Mesothelial cell of epicardium (in vitro differentiated cells): ENCODE measurements around the gene FTO. TPM values are rescaled to one million over a fixed set of nuclear protein-coding genes. Genes with fewer than 3 reads are reported as not detected.

Source experiments
- DNase-seq, 2 experiments: peaks; one replicate each; pipeline ENCODE4 v3.0.0; 2021; ENCODE audit warnings: low spot score in 2 of 2; ENCODE audit not compliant: unreplicated experiment in 2 of 2
- H3K27ac Mint-ChIP-seq: 2 replicates; pipeline ENCODE4 v1.8.0; 2021; ENCODE audit warnings: mixed read lengths
- H3K27me3 Mint-ChIP-seq: 2 replicates; pipeline ENCODE4 v1.8.0; 2021; ENCODE audit warnings: low read depth, mixed read lengths
- H3K36me3 Mint-ChIP-seq: 2 replicates; pipeline ENCODE4 v1.8.0; 2021; ENCODE audit warnings: mixed read lengths
- H3K4me1 Mint-ChIP-seq: 2 replicates; pipeline ENCODE4 v1.8.0; 2021; ENCODE audit warnings: mixed read lengths
- H3K4me3 Mint-ChIP-seq: 2 replicates; pipeline ENCODE4 v1.8.0; 2021; ENCODE audit warnings: mild to moderate bottlenecking, moderate library complexity, mixed read lengths
- H3K9me3 Mint-ChIP-seq: 2 replicates; pipeline ENCODE4 v1.8.0; 2021; ENCODE audit warnings: mixed read lengths
- total RNA-seq: library from RNA; stranded (reverse); gene quantifications from 3 replicates; pipeline ENCODE4 v1.2.1, GENCODE V29; 2021
- TF ChIP-seq, protein P1 (sequence below): fragments of 200-600 bp; sonication (generic); IDR thresholded peaks from one replicate; pipeline ENCODE4 v1.5.0; 2021; ENCODE audit warnings: antibody characterized with exemption; ENCODE audit not compliant: unreplicated experiment

Gene FTO
- total RNA-seq, 1 donor from 2014 or later, result 103 TPM

DNA sequence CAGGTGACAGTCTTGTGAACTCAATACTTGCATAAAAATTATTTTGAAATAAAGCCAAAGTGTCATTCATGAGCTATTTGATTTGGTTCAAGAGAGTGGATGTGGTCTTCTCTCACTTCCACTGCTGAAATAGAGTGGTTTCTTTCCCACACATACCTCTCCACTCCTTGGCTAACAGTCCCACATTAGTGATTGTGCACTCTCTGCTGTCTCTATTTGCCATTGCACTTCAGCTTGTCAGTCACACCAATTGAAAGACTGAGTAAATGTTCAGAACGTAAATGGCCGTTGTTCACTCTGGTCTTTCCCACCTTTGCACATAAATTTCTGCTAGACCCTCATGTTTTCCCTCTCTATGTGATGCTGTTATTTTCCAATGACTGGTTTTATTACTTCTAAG lies 197.5 kb downstream of the FTO start:
- H3K27ac Mint-ChIP-seq, result no peak overlapping the region
- peaks cover 3% of the 10 kb centered on the region for H3K9me3 Mint-ChIP-seq
- peaks cover 40% of the 10 kb centered on the region for H3K4me1 Mint-ChIP-seq
- DNase-seq, result no peak
- no peaks in the 10 kb centered on the region for H3K27me3 Mint-ChIP-seq
- peaks cover 13% of the 10 kb centered on the region for H3K36me3 Mint-ChIP-seq
- H3K4me3 Mint-ChIP-seq, result no peak overlapping the region
- TF ChIP-seq, protein P1, sequence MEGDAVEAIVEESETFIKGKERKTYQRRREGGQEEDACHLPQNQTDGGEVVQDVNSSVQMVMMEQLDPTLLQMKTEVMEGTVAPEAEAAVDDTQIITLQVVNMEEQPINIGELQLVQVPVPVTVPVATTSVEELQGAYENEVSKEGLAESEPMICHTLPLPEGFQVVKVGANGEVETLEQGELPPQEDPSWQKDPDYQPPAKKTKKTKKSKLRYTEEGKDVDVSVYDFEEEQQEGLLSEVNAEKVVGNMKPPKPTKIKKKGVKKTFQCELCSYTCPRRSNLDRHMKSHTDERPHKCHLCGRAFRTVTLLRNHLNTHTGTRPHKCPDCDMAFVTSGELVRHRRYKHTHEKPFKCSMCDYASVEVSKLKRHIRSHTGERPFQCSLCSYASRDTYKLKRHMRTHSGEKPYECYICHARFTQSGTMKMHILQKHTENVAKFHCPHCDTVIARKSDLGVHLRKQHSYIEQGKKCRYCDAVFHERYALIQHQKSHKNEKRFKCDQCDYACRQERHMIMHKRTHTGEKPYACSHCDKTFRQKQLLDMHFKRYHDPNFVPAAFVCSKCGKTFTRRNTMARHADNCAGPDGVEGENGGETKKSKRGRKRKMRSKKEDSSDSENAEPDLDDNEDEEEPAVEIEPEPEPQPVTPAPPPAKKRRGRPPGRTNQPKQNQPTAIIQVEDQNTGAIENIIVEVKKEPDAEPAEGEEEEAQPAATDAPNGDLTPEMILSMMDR, result no peak

GRCh38 chr16:53904533-53904932 lies 200.6 kb downstream of the FTO start:
- H3K36me3 Mint-ChIP-seq, result peaks cover 13% of the 10 kb centered on the region
- DNase-seq, result no peak

GRCh38 chr16:53905028-53905427 lies 201.1 kb downstream of the FTO start:
- no peak for DNase-seq
- Mint-ChIP-seq H3K27ac (no peak overlapping the region), H3K4me3 (no peak overlapping the region), H3K9me3 (peaks cover 3% of the 10 kb centered on the region), H3K27me3 (no peaks in the 10 kb centered on the region), H3K36me3 (peaks cover 13% of the 10 kb centered on the region), H3K4me1 (peaks cover 18% of the 10 kb centered on the region)
- TF ChIP-seq, protein P1, result no peak

More at GRCh38 chr16:53904533-53904932, 200.6 kb downstream of the FTO start:
- Mint-ChIP-seq H3K9me3 (peaks cover 3% of the 10 kb centered on the region), H3K4me1 (peaks cover 23% of the 10 kb centered on the region), H3K4me3 (no peak overlapping the region), H3K27ac (no peak overlapping the region), H3K27me3 (no peaks in the 10 kb centered on the region)
- TF ChIP-seq, protein P1, result no peak

DNA sequence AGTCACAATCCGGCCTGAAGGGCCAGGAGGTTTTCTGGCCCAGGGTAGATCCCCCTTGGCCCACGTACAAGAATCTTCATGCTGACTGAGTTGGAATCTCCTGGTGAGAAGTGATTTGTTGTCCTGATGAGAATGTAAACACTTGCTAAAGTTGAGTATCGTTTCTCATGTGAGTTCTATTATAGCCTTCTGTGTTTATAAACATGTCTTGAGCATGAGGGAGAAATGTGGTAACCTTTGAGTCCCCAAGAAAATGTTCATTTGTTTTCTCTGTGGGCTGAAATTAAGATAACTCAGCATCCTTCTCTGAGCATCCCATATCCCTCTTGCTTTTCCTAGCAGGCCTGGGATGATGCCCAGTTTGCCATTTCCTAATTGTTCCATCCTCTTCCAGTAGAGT lies 204.8 kb downstream of the FTO start:
- peaks cover 32% of the 10 kb centered on the region for H3K4me1 Mint-ChIP-seq
- H3K36me3 Mint-ChIP-seq, result peaks cover 6% of the 10 kb centered on the region
- TF ChIP-seq, protein P1, result no peak
- H3K4me3 Mint-ChIP-seq, result no peak overlapping the region
- H3K27ac Mint-ChIP-seq, result no peak overlapping the region
- H3K27me3 Mint-ChIP-seq, result no peaks in the 10 kb centered on the region
- no peaks in the 10 kb centered on the region for H3K9me3 Mint-ChIP-seq
- DNase-seq, result no peak

GRCh38 chr16:53910990-53911389 lies 207.0 kb downstream of the FTO start:
- TF ChIP-seq, protein P1, result no peak
- Mint-ChIP-seq H3K4me3 (no peak overlapping the region), H3K4me1 (peaks cover 27% of the 10 kb centered on the region), H3K9me3 (no peaks in the 10 kb centered on the region), H3K27ac (no peak overlapping the region), H3K36me3 (peaks cover 4% of the 10 kb centered on the region), H3K27me3 (no peaks in the 10 kb centered on the region)
- DNase-seq, result no peak

- no peak for DNase-seq
- Mint-ChIP-seq H3K4me1 (peaks cover 29% of the 10 kb centered on the region), H3K36me3 (peaks cover 4% of the 10 kb centered on the region), H3K27me3 (no peaks in the 10 kb centered on the region), H3K9me3 (no peaks in the 10 kb centered on the region), H3K4me3 (no peak overlapping the region), H3K27ac (peak overlapping the region; percentile 74)
- TF ChIP-seq, protein P1, result no peak
Observed at GRCh38 chr16:53911513-53911912, 207.6 kb downstream of the FTO start.
